Colonic mucosa (tissue), 4 donors: Measurements from ENCODE around the gene OASL. TPM values are rescaled to one million over a fixed set of nuclear protein-coding genes. Genes with fewer than 3 reads are reported as not detected.

Experiments used
- DNase-seq: peaks from one replicate; pipeline ENCODE4 v3.0.0-alpha.2; 2020
- H3K27ac ChIP-seq: fragments of 200-600 bp; one replicate; pipeline ENCODE4 v1.8.0; 2021
- H3K27me3 ChIP-seq: fragments of 200-600 bp; one replicate; pipeline ENCODE4 v1.8.0; 2021
- H3K36me3 ChIP-seq: fragments of 200-600 bp; one replicate; pipeline ENCODE4 v1.8.0; 2021
- H3K4me1 ChIP-seq: fragments of 200-600 bp; one replicate; pipeline ENCODE4 v1.8.0; 2021; ENCODE audit warnings: mild to moderate bottlenecking
- H3K4me3 ChIP-seq: fragments of 200-600 bp; one replicate; pipeline ENCODE4 v1.8.0; 2021
- H3K9ac ChIP-seq, 2 donors: one replicate each; pipeline ENCODE4 v1.7.0; 2013; ENCODE audit warnings: control low read depth in 2 of 2, low read depth in 2 of 2, low read length in 2 of 2
- H3K9me3 ChIP-seq: fragments of 200-600 bp; one replicate; pipeline ENCODE4 v1.8.0; 2021
- CTCF ChIP-seq: fragments of 200-600 bp; IDR thresholded peaks from one replicate; pipeline ENCODE4 v1.8.0; 2022; ENCODE audit warnings: antibody characterized with exemption, mild to moderate bottlenecking
- intact Hi-C: fragments of 100-400 bp; cut with DNase I; formaldehyde crosslinking; loops from one replicate; pipeline ENCODE4 v1.14.1; 2022
- total RNA-seq, 2 donors: library from RNA; stranded (reverse); fragmentation: NEBNext Ultra II Directional in 1 of 2; extraction: Animal tissue kit (Norgen Biotek cat#: 25700) in 1 of 2; gene quantifications; one replicate each; pipeline ENCODE4 v1.2.1, GENCODE V29; 2021
- donor health status: healthy.
- donor health status: DM: no; HTN: no; CAD: no.
- donor health status: DM: no; HTN: no; CAD: no.

OASL gene
- total RNA-seq, 2 donors from 2014 or later, result 5.2 to 7.0 TPM

GRCh38 chr12:120979220-120979861, 59.7 kb downstream of the OASL start:
- no peaks in the 10 kb centered on the region for H3K9me3 ChIP-seq
- intact Hi-C loops, result no loop called here
- H3K4me1 ChIP-seq, result no peaks in the 10 kb centered on the region
- no peaks in the 10 kb centered on the region for H3K27me3 ChIP-seq
- TF ChIP-seq CTCF, result no peak
- peak overlapping the region; percentile 80 to 90 for H3K9ac ChIP-seq
- peak overlapping the region; percentile 82 for H3K27ac ChIP-seq
- H3K4me3 ChIP-seq, result peak overlapping the region; percentile 55
- no peak for DNase-seq
- no peaks in the 10 kb centered on the region for H3K36me3 ChIP-seq

GRCh38 chr12:120978296-120979219, 60.5 kb downstream of the OASL start, which contains the start of gene HNF1A:
Gene HNF1A, plus strand, starts transcription at chr12:120978543. Its CDS starts 226 bp downstream, at chr12:120978769.
- H3K27me3 ChIP-seq, result no peaks in the 10 kb centered on the region
- no peaks in the 10 kb centered on the region for H3K4me1 ChIP-seq
- TF ChIP-seq CTCF, result no peak
- peak within 1 kb of the TSS; percentile 55 for H3K4me3 ChIP-seq
- DNase-seq, result peak; percentile 82
- peak within 1 kb of the TSS; percentile 80 to 90 for H3K9ac ChIP-seq
- intact Hi-C loops, result no loop called here
- H3K9me3 ChIP-seq, result no peaks in the 10 kb centered on the region
- peak within 1 kb of the TSS; percentile 82 for H3K27ac ChIP-seq
- H3K36me3 ChIP-seq, result no peaks in the 10 kb centered on the region

GRCh38 chr12:120977531-120978295, 61.3 kb downstream of the OASL start:
- Histone ChIP-seq H3K9ac (peak overlapping the region; percentile 12 to 90), H3K4me1 (no peaks in the 10 kb centered on the region), H3K36me3 (no peaks in the 10 kb centered on the region), H3K27me3 (no peaks in the 10 kb centered on the region), H3K27ac (peak overlapping the region; percentile 82), H3K4me3 (peak overlapping the region; percentile 55), H3K9me3 (no peaks in the 10 kb centered on the region)
- intact Hi-C loops, result no loop called here
- DNase-seq, result no peak
- TF ChIP-seq CTCF, result no peak

- intact Hi-C loops, result no loop called here
- H3K27me3 ChIP-seq, result no peaks in the 10 kb centered on the region
- H3K9ac ChIP-seq, result no peak overlapping the region
- H3K27ac ChIP-seq, result no peak overlapping the region
- no peak for TF ChIP-seq CTCF
- no peak for DNase-seq
- no peaks in the 10 kb centered on the region for H3K9me3 ChIP-seq
- H3K4me1 ChIP-seq, result no peaks in the 10 kb centered on the region
- no peak overlapping the region for H3K4me3 ChIP-seq
- H3K36me3 ChIP-seq, result no peaks in the 10 kb centered on the region
These were observed 66.0 kb downstream of the OASL start for GRCh38 chr12:120972870-120973543.
